GM10847 (cell line): ENCODE measurements around the gene C1orf50.

Experiments
- POLR2A ChIP-seq: IDR thresholded peaks from 2 replicates; pipeline ENCODE4 v1.6.1; 2011; ENCODE audit not compliant: insufficient read length; ENCODE audit errors: extremely low read depth

The C1orf50 gene

GRCh38 chr1:42773420-42773819 lies 6.4 kb downstream of the C1orf50 start:
- TF ChIP-seq POLR2A = no peak

- no peak for TF ChIP-seq POLR2A
These were observed 8.0 kb downstream of the C1orf50 start for GRCh38 chr1:42774928-42775526.

GRCh38 chr1:42776502-42776901 lies 9.5 kb downstream of the C1orf50 start:
- TF ChIP-seq POLR2A = no peak

GRCh38 chr1:42777852-42778251 lies 10.8 kb downstream of the C1orf50 start:
- no peak for TF ChIP-seq POLR2A

GRCh38 chr1:42779725-42780124 lies 12.7 kb downstream of the C1orf50 start:
- TF ChIP-seq POLR2A = no peak

- TF ChIP-seq POLR2A = no peak
These were observed 13.1 kb downstream of the C1orf50 start for GRCh38 chr1:42780176-42780575.

- no peak for TF ChIP-seq POLR2A
These were observed 16.0 kb downstream of the C1orf50 start for GRCh38 chr1:42783092-42783491.

- TF ChIP-seq POLR2A = no peak
These were observed 17.5 kb downstream of the C1orf50 start for GRCh38 chr1:42784547-42784945.

- TF ChIP-seq POLR2A = no peak
These were observed 18.1 kb downstream of the C1orf50 start, which contains the start of gene TMEM269 for GRCh38 chr1:42784946-42785693. TSS of gene TMEM269 (plus strand) at chr1:42784991. CDS start at chr1:42789894, 4,903 bp downstream.

GRCh38 chr1:42786097-42786496 lies 19.0 kb downstream of the C1orf50 start:
- no peak for TF ChIP-seq POLR2A

- no peak for TF ChIP-seq POLR2A
These were observed 21.0 kb downstream of the C1orf50 start for GRCh38 chr1:42788021-42788420.

- no peak for TF ChIP-seq POLR2A
These were observed 26.8 kb downstream of the C1orf50 start for GRCh38 chr1:42793824-42794223.

- TF ChIP-seq POLR2A = no peak
These were observed 30.4 kb downstream of the C1orf50 start for GRCh38 chr1:42797414-42797813.

GRCh38 chr1:42797979-42798378 lies 30.9 kb downstream of the C1orf50 start:
- TF ChIP-seq POLR2A = no peak

- TF ChIP-seq POLR2A = no peak
These were observed 34.9 kb downstream of the C1orf50 start for GRCh38 chr1:42801832-42802473.

GRCh38 chr1:42806171-42806570 lies 39.1 kb downstream of the C1orf50 start:
- no peak for TF ChIP-seq POLR2A
